ENCODE measurements around the gene PODXL.
"Not testable (repeated sequence)": the region's sequence is repeated elsewhere in the genome, so short reads cannot be mapped to it uniquely, and the experiment has no call there.

GRCh38 chr7:131515471-131515870, 41.0 kb downstream of the PODXL start:
- TF ChIP-seq, protein P1, sequence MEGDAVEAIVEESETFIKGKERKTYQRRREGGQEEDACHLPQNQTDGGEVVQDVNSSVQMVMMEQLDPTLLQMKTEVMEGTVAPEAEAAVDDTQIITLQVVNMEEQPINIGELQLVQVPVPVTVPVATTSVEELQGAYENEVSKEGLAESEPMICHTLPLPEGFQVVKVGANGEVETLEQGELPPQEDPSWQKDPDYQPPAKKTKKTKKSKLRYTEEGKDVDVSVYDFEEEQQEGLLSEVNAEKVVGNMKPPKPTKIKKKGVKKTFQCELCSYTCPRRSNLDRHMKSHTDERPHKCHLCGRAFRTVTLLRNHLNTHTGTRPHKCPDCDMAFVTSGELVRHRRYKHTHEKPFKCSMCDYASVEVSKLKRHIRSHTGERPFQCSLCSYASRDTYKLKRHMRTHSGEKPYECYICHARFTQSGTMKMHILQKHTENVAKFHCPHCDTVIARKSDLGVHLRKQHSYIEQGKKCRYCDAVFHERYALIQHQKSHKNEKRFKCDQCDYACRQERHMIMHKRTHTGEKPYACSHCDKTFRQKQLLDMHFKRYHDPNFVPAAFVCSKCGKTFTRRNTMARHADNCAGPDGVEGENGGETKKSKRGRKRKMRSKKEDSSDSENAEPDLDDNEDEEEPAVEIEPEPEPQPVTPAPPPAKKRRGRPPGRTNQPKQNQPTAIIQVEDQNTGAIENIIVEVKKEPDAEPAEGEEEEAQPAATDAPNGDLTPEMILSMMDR (IDR thresholded peaks at IDR 0.05), result not testable (repeated sequence)
- not testable (repeated sequence) for TF ChIP-seq POLR2AphosphoS5 (IDR thresholded peaks at IDR 0.05)

Data from esophagus muscularis mucosa (tissue), 3 donors.